DMS 273 treated with DMSO at 0.1 percent for 48 hours (cell line): ENCODE data around the gene BCL6.

Experiments used
- DNase-seq: peaks from one replicate; lab custom pipeline; 2025; lab: John Stamatoyannopoulos, UW

BCL6 gene

GRCh38 chr3:187745201-187746058 is at the start of gene BCL6:
Gene BCL6, minus strand, starts transcription at chr3:187745468. Its CDS starts 11,775 bp downstream, at chr3:187733693.
- DNase-seq = peak; percentile 91

GRCh38 chr3:187794731-187795130 is 49.5 kb upstream of the BCL6 start:
- no peak for DNase-seq

GRCh38 chr3:187793618-187794017 is 48.4 kb upstream of the BCL6 start:
- no peak for DNase-seq

- DNase-seq = no peak
Observed at GRCh38 chr3:187792521-187792920, 47.3 kb upstream of the BCL6 start.

- no peak for DNase-seq
Observed at GRCh38 chr3:187789872-187790271, 44.6 kb upstream of the BCL6 start.

- DNase-seq = no peak
Observed at GRCh38 chr3:187788984-187789857, 44.0 kb upstream of the BCL6 start.

GRCh38 chr3:187783098-187783497 is 37.8 kb upstream of the BCL6 start:
- no peak for DNase-seq

- DNase-seq = no peak
Observed at GRCh38 chr3:187782006-187782405, 36.7 kb upstream of the BCL6 start.

- DNase-seq = no peak
Observed at GRCh38 chr3:187781001-187781400, 35.7 kb upstream of the BCL6 start.

GRCh38 chr3:187778726-187779125 is 33.5 kb upstream of the BCL6 start:
- DNase-seq = no peak

- DNase-seq = no peak
Observed at GRCh38 chr3:187777331-187777941, 32.2 kb upstream of the BCL6 start.

- no peak for DNase-seq
Observed at GRCh38 chr3:187775549-187775948, 30.3 kb upstream of the BCL6 start.

GRCh38 chr3:187774185-187774789 is 29.0 kb upstream of the BCL6 start:
- DNase-seq = no peak

- DNase-seq = no peak
Observed at GRCh38 chr3:187773233-187774184, 28.2 kb upstream of the BCL6 start.

GRCh38 chr3:187770224-187770623 is 25.0 kb upstream of the BCL6 start:
- peak; percentile 16 for DNase-seq

- DNase-seq = no peak
Observed at GRCh38 chr3:187769771-187770170, 24.5 kb upstream of the BCL6 start.

- DNase-seq = no peak
Observed at GRCh38 chr3:187767266-187768012, 22.2 kb upstream of the BCL6 start.

GRCh38 chr3:187765342-187765741 is 20.1 kb upstream of the BCL6 start:
- no peak for DNase-seq

- no peak for DNase-seq
Observed at GRCh38 chr3:187763850-187764648, 18.8 kb upstream of the BCL6 start.
